H9 (cell line): ENCODE data around the gene LRRC55. TPM values are rescaled to one million over a fixed set of nuclear protein-coding genes. Genes with fewer than 3 reads are reported as not detected.

Experiments
- DNase-seq: peaks from one replicate; pipeline ENCODE4 v3.0.0-alpha.2; 2017
- H2AFZ ChIP-seq: one replicate; pipeline ENCODE4 v1.6.1; 2013; ENCODE audit warnings: mild to moderate bottlenecking, low read length, control low read depth, moderate library complexity
- H2AK5ac ChIP-seq: 2 replicates; pipeline ENCODE4 v1.6.1; 2013; ENCODE audit warnings: low read length, control low read depth, mixed read lengths; ENCODE audit not compliant: insufficient read length
- H2BK120ac ChIP-seq: one replicate; pipeline ENCODE4 v1.6.1; 2013; ENCODE audit warnings: low read depth, mild to moderate bottlenecking, low read length, control low read depth, inconsistent platforms; ENCODE audit not compliant: poor library complexity, severe bottlenecking
- H2BK12ac ChIP-seq: 2 replicates; pipeline ENCODE4 v1.6.1; 2013; ENCODE audit warnings: low read length, control low read depth, mixed read lengths, low read depth; ENCODE audit not compliant: insufficient read length
- H2BK15ac ChIP-seq: 2 replicates; pipeline ENCODE4 v1.6.1; 2013; ENCODE audit warnings: low read depth, low read length, control low read depth
- H2BK20ac ChIP-seq: one replicate; pipeline ENCODE4 v1.6.1; 2013; ENCODE audit warnings: low read depth, mild to moderate bottlenecking, low read length, control low read depth, inconsistent platforms; ENCODE audit not compliant: poor library complexity, severe bottlenecking
- H2BK5ac ChIP-seq: 2 replicates; pipeline ENCODE4 v1.6.1; 2013; ENCODE audit warnings: low read length, control low read depth, mixed read lengths; ENCODE audit not compliant: insufficient read length
- H3K14ac ChIP-seq: 2 replicates; pipeline ENCODE4 v1.6.1; 2013; ENCODE audit warnings: low read length, control low read depth; ENCODE audit not compliant: insufficient read depth
- H3K18ac ChIP-seq: 2 replicates; pipeline ENCODE4 v1.6.1; 2013; ENCODE audit warnings: low read depth, mild to moderate bottlenecking, mixed read lengths, low read length, control low read depth; ENCODE audit not compliant: insufficient read length
- H3K23ac ChIP-seq: 2 replicates; pipeline ENCODE4 v1.6.1; 2013; ENCODE audit warnings: low read length, control low read depth, mixed read lengths, low read depth; ENCODE audit not compliant: insufficient read length
- H3K23me2 ChIP-seq: 2 replicates; pipeline ENCODE4 v1.6.1; 2013; ENCODE audit warnings: low read depth, mild to moderate bottlenecking, mixed read lengths, low read length, control low read depth; ENCODE audit not compliant: insufficient read length, poor library complexity, severe bottlenecking
- H3K27ac ChIP-seq: 2 replicates; pipeline ENCODE4 v1.5.1; 2013; ENCODE audit warnings: low read length, control low read depth, mixed read lengths, low read depth; ENCODE audit not compliant: insufficient read length
- H3K27me3 ChIP-seq: 2 replicates; pipeline ENCODE4 v1.6.1; 2013; ENCODE audit warnings: low read length, control low read depth, inconsistent platforms; ENCODE audit not compliant: insufficient read depth
- H3K4ac ChIP-seq: 2 replicates; pipeline ENCODE4 v1.6.1; 2013; ENCODE audit warnings: low read depth, mild to moderate bottlenecking, control low read depth, inconsistent platforms, low read length, moderate library complexity
- H3K4me1 ChIP-seq: 2 replicates; pipeline ENCODE4 v1.6.1; 2013; ENCODE audit warnings: low read length, control low read depth, inconsistent platforms; ENCODE audit not compliant: insufficient read depth
- H3K4me2 ChIP-seq: 2 replicates; pipeline ENCODE4 v1.6.1; 2013; ENCODE audit warnings: low read length, control low read depth, mixed read lengths; ENCODE audit not compliant: insufficient read length, insufficient read depth
- H3K56ac ChIP-seq: 2 replicates; pipeline ENCODE4 v1.6.1; 2013; ENCODE audit warnings: low read depth, mild to moderate bottlenecking, mixed read lengths, low read length, control low read depth; ENCODE audit not compliant: insufficient read length
- H3K79me1 ChIP-seq: 2 replicates; pipeline ENCODE4 v1.6.1; 2013; ENCODE audit warnings: low read depth, mild to moderate bottlenecking, moderate library complexity, low read length, control low read depth, inconsistent platforms; ENCODE audit not compliant: insufficient read depth, poor library complexity, severe bottlenecking
- H3K79me2 ChIP-seq: 2 replicates; pipeline ENCODE4 v1.6.1; 2013; ENCODE audit warnings: low read length, control low read depth, inconsistent platforms; ENCODE audit not compliant: insufficient read depth
- H3K9ac ChIP-seq: 2 replicates; pipeline ENCODE4 v1.6.1; 2013; ENCODE audit warnings: low read length, control low read depth, mixed read lengths; ENCODE audit not compliant: insufficient read length; ENCODE audit errors: extremely low read depth
- H3K9me3 ChIP-seq: one replicate; pipeline ENCODE4 v1.6.1; 2013; ENCODE audit warnings: low read depth, low read length, inconsistent platforms; ENCODE audit not compliant: control insufficient read depth
- H3T11ph ChIP-seq: one replicate; pipeline ENCODE4 v1.6.1; 2013; ENCODE audit warnings: mild to moderate bottlenecking, low read length, control low read depth, inconsistent platforms
- H4K20me1 ChIP-seq: one replicate; pipeline ENCODE4 v1.6.1; 2013; ENCODE audit not compliant: control insufficient read depth, insufficient read length, insufficient read depth
- H4K5ac ChIP-seq: 2 replicates; pipeline ENCODE4 v1.6.1; 2013; ENCODE audit warnings: low read depth, mild to moderate bottlenecking, mixed read lengths, low read length, control low read depth; ENCODE audit not compliant: insufficient read length
- H4K8ac ChIP-seq: replicated peaks from 2 replicates; pipeline ENCODE4 v1.6.1; 2013; ENCODE audit warnings: low read length, control low read depth, mixed read lengths, low read depth; ENCODE audit not compliant: insufficient read length
- H4K91ac ChIP-seq: 2 replicates; pipeline ENCODE4 v1.6.1; 2013; ENCODE audit warnings: low read depth, mild to moderate bottlenecking, moderate library complexity, mixed read lengths, low read length, control low read depth; ENCODE audit not compliant: insufficient read length
- H3K27ac Mint-ChIP-seq, 3 experiments: 2 replicates in 2 of 3; 3 replicates in 1 of 3; pipeline ENCODE4 v1.8.0; 2020 to 2021; ENCODE audit warnings: mixed read lengths in 3 of 3, mild to moderate bottlenecking in 1 of 3, moderate library complexity in 1 of 3
- H3K27me3 Mint-ChIP-seq: 2 replicates; pipeline ENCODE4 v1.8.0; 2021; ENCODE audit warnings: low read depth, mild to moderate bottlenecking, moderate library complexity, mixed read lengths
- H3K36me3 Mint-ChIP-seq, 3 experiments: 2 replicates in 2 of 3; 3 replicates in 1 of 3; pipeline ENCODE4 v1.8.0; 2020 to 2021; ENCODE audit warnings: low read depth in 3 of 3, mixed read lengths in 3 of 3; ENCODE audit not compliant: insufficient read depth in 1 of 3
- H3K4me1 Mint-ChIP-seq, 2 experiments: 2 replicates each; pipeline ENCODE4 v1.8.0; 2020; ENCODE audit warnings: mixed read lengths in 2 of 2
- H3K4me3 Mint-ChIP-seq, 2 experiments: 2 replicates in 1 of 2; 3 replicates in 1 of 2; pipeline ENCODE4 v1.8.0; 2020 to 2021; ENCODE audit warnings: mild to moderate bottlenecking in 2 of 2, mixed read lengths in 2 of 2, moderate library complexity in 1 of 2
- H3K9me3 Mint-ChIP-seq, 2 experiments: 2 replicates in 1 of 2; 3 replicates in 1 of 2; pipeline ENCODE4 v1.8.0; 2020; ENCODE audit warnings: mild to moderate bottlenecking in 2 of 2, mixed read lengths in 2 of 2, moderate library complexity in 1 of 2
- WGBS: extraction: QIAGEN DNeasy Blood & Tissue Kit; methylation state at CpG from one replicate; pipeline ENCODE4 v1.1.7; 2013; ENCODE audit warnings: missing lambda C conversion rate, low lambda C conversion rate, mixed read lengths; ENCODE audit not compliant: insufficient read length; ENCODE audit errors: extremely low coverage; 5-methylcytosine and 5-hydroxymethylcytosine counted together
- total RNA-seq: library from RNA; stranded (reverse); gene quantifications from 2 replicates; pipeline ENCODE4 v1.2.1, GENCODE V29; 2021
- TF ChIP-seq, protein P1 (sequence below): fragments of 200-600 bp; sonication (generic); conservative IDR thresholded peaks from 3 replicates; pipeline ENCODE4 v1.8.0; 2021; ENCODE audit warnings: antibody characterized with exemption, mild to moderate bottlenecking

The LRRC55 gene
- total RNA-seq, 1 experiment from 2014 or later = 1.0 TPM

DNA sequence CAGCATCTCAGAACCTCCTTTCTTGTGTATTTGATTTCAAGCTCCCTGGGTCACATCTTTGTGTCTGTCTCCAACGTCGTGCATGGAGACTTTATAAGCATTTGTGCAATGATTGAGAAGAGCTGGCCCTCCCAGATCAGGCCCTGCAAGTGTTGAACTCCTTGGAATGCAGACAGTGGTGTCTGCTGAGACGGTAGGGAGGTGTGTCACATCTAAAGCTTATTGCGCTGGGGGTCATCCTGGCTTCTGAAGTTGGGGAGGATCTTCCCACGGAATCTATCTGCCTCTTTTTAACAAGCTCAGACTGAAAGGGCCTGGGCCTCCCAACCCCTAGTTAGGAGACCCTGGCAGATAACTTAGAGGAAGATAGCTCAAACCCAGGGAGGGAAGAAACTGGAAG is 48.6 kb downstream of the LRRC55 start:
- Histone ChIP-seq H4K20me1 (no peaks in the 10 kb centered on the region), H3K56ac (no peak overlapping the region), H3K4me1 (no peaks in the 10 kb centered on the region; the same call in 1 of the 2 replicates), H3K23me2 (no peaks in the 10 kb centered on the region), H3K9me3 (no peaks in the 10 kb centered on the region), H2BK12ac (no peak overlapping the region), H4K5ac (no peak overlapping the region), H3K4ac (no peak overlapping the region), H2BK5ac (no peak overlapping the region), H3K14ac (no peak overlapping the region), H2AK5ac (no peak overlapping the region), H2BK120ac (no peak overlapping the region), H3K4me2 (no peak overlapping the region), H2AFZ (no peak overlapping the region), H4K8ac (no peak overlapping the region), H3K18ac (no peak overlapping the region), H2BK15ac (no peak overlapping the region), H4K91ac (no peak overlapping the region), H3K23ac (no peak overlapping the region), H3K27me3 (no peaks in the 10 kb centered on the region), H3K79me1 (no peaks in the 10 kb centered on the region), H2BK20ac (no peak overlapping the region), H3K9ac (no peak overlapping the region), H3K27ac (no peak overlapping the region), H3K79me2 (no peaks in the 10 kb centered on the region), H3T11ph (no peak overlapping the region)
- Mint-ChIP-seq H3K27ac (no peak overlapping the region), H3K4me1 (peaks cover 16 to 32% of the 10 kb centered on the region in 2 experiments), H3K27me3 (peaks cover 27% of the 10 kb centered on the region), H3K9me3 (no peaks in the 10 kb centered on the region; a peak in 1 of 5 replicates), H3K4me3 (no peak overlapping the region), H3K36me3 (no peaks in the 10 kb centered on the region)
- no peak for DNase-seq
- WGBS = no CpG with 5 or more reads among the region's 5 CpGs
- TF ChIP-seq, protein P1, sequence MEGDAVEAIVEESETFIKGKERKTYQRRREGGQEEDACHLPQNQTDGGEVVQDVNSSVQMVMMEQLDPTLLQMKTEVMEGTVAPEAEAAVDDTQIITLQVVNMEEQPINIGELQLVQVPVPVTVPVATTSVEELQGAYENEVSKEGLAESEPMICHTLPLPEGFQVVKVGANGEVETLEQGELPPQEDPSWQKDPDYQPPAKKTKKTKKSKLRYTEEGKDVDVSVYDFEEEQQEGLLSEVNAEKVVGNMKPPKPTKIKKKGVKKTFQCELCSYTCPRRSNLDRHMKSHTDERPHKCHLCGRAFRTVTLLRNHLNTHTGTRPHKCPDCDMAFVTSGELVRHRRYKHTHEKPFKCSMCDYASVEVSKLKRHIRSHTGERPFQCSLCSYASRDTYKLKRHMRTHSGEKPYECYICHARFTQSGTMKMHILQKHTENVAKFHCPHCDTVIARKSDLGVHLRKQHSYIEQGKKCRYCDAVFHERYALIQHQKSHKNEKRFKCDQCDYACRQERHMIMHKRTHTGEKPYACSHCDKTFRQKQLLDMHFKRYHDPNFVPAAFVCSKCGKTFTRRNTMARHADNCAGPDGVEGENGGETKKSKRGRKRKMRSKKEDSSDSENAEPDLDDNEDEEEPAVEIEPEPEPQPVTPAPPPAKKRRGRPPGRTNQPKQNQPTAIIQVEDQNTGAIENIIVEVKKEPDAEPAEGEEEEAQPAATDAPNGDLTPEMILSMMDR = no peak
